Endothelial cell (in vitro differentiated cells): ENCODE results near the gene PF4V1. TPM values are rescaled to one million over a fixed set of nuclear protein-coding genes. Genes with fewer than 3 reads are reported as not detected.

Source experiments
- DNase-seq: peaks from one replicate; pipeline ENCODE4 v3.0.0; 2021; ENCODE audit warnings: low spot score
- H3K27ac Mint-ChIP-seq: one replicate; pipeline ENCODE4 v1.8.0; 2021; ENCODE audit warnings: mixed read lengths, inconsistent platforms; ENCODE audit not compliant: unreplicated experiment
- H3K27me3 Mint-ChIP-seq: one replicate; pipeline ENCODE4 v1.8.0; 2021; ENCODE audit warnings: mild to moderate bottlenecking, moderate library complexity, mixed read lengths, inconsistent platforms; ENCODE audit not compliant: unreplicated experiment
- H3K36me3 Mint-ChIP-seq: one replicate; pipeline ENCODE4 v1.8.0; 2021; ENCODE audit warnings: mild to moderate bottlenecking, low read depth, mixed read lengths, inconsistent platforms; ENCODE audit not compliant: unreplicated experiment
- H3K4me1 Mint-ChIP-seq: one replicate; pipeline ENCODE4 v1.8.0; 2021; ENCODE audit warnings: mild to moderate bottlenecking, mixed read lengths, inconsistent platforms; ENCODE audit not compliant: unreplicated experiment
- H3K4me3 Mint-ChIP-seq: one replicate; pipeline ENCODE4 v1.8.0; 2021; ENCODE audit warnings: mild to moderate bottlenecking, mixed read lengths, inconsistent platforms; ENCODE audit not compliant: unreplicated experiment
- H3K9me3 Mint-ChIP-seq: one replicate; pipeline ENCODE4 v1.8.0; 2021; ENCODE audit warnings: mixed read lengths, inconsistent platforms; ENCODE audit not compliant: unreplicated experiment
- total RNA-seq: library from RNA; stranded (reverse); fragmentation: NEBNext Ultra II Directional; extraction: Animal tissue kit (Norgen Biotek cat#: 25700); gene quantifications from one replicate; pipeline ENCODE4 v1.2.1, GENCODE V29; 2021; ENCODE audit not compliant: unreplicated experiment
- TF ChIP-seq, protein P1 (sequence below): fragments of 200-600 bp; sonication (generic); IDR thresholded peaks from one replicate; pipeline ENCODE4 v1.5.0; 2021; ENCODE audit warnings: antibody characterized with exemption; ENCODE audit not compliant: unreplicated experiment

Gene PF4V1
- total RNA-seq, 1 donor from 2014 or later: not detected

DNA sequence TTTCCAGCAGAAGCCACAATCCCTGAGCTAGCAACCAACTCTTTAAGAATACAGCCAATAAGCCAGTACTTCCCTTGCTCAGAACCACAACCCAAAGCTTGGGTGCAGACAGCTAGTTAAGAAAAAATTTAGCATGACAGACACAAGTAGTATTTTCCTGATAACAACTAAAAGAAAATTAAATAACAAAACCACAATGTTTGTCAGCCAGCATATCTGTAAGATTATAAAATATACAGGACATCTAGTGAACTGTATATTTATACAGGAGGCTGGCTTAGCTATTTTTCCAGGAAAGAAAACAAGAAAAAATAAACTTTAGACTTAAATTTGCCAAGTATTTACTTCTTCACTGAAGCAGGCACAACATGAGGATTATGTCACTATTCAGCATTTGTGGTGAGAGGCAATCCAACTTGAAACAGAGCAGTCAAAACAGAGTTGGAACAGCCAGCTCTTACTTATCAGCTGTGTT lies 6.6 kb downstream of the PF4V1 start:
- Mint-ChIP-seq H3K27me3 (peaks cover 3% of the 10 kb centered on the region), H3K4me3 (no peak overlapping the region)
- DNase-seq: no peak

DNA sequence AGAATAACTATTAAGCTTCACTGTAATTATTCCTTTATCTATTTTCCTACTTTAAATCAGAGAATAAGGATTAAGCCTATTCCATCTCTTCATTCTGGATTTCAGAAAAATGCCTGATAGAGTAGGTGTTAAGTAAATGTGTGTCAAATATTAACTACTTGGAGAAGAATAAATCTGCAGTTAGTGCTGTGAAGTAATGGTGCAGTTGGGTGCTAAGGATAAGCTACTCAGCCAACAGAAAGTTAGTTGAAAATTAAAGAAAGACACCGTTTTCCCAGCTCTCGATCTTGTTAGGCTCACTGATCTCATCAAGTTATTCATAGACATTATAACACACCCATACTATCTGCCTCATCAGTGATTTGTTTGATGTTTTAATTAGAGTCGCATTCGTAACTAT lies 7.1 kb downstream of the PF4V1 start:
- no peak overlapping the region for H3K4me3 Mint-ChIP-seq
- H3K27ac Mint-ChIP-seq: no peak overlapping the region
- peaks cover 6% of the 10 kb centered on the region for H3K4me1 Mint-ChIP-seq
- peaks cover 3% of the 10 kb centered on the region for H3K27me3 Mint-ChIP-seq
- DNase-seq: no peak
- TF ChIP-seq, protein P1, sequence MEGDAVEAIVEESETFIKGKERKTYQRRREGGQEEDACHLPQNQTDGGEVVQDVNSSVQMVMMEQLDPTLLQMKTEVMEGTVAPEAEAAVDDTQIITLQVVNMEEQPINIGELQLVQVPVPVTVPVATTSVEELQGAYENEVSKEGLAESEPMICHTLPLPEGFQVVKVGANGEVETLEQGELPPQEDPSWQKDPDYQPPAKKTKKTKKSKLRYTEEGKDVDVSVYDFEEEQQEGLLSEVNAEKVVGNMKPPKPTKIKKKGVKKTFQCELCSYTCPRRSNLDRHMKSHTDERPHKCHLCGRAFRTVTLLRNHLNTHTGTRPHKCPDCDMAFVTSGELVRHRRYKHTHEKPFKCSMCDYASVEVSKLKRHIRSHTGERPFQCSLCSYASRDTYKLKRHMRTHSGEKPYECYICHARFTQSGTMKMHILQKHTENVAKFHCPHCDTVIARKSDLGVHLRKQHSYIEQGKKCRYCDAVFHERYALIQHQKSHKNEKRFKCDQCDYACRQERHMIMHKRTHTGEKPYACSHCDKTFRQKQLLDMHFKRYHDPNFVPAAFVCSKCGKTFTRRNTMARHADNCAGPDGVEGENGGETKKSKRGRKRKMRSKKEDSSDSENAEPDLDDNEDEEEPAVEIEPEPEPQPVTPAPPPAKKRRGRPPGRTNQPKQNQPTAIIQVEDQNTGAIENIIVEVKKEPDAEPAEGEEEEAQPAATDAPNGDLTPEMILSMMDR: no peak
- no peaks in the 10 kb centered on the region for H3K36me3 Mint-ChIP-seq
- H3K9me3 Mint-ChIP-seq: no peaks in the 10 kb centered on the region

More for the DNA sequence above, 6.6 kb downstream of the PF4V1 start:
- Mint-ChIP-seq H3K36me3 (no peaks in the 10 kb centered on the region), H3K4me1 (peaks cover 6% of the 10 kb centered on the region), H3K27ac (no peak overlapping the region), H3K9me3 (no peaks in the 10 kb centered on the region)
- TF ChIP-seq, protein P1: no peak

- Mint-ChIP-seq H3K4me3 (no peak overlapping the region), H3K9me3 (no peaks in the 10 kb centered on the region), H3K27me3 (peaks cover 3% of the 10 kb centered on the region), H3K27ac (no peak overlapping the region), H3K4me1 (no peaks in the 10 kb centered on the region), H3K36me3 (no peaks in the 10 kb centered on the region)
- DNase-seq: no peak
- TF ChIP-seq, protein P1: no peak
Measured at GRCh38 chr4:73860917-73861316, 7.8 kb downstream of the PF4V1 start.

DNA sequence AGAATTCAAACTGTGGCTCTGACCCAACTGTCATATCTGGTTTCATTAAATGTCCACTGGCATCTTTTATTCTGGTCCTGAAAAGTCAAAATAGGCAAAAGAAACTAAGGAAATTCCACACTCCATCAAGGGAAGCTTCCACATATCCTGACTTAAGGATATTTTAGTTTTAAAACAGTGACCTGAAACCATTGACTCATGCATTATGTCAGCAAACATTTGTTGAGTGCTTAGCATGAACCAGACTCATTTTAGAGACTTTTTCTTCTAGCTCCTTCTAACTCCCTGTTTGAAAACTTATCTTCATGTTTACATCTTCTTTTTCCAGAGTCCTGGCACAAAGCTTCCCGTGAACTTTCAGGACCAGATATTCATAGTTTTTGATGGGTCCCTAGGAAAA lies 9.2 kb downstream of the PF4V1 start:
- Mint-ChIP-seq H3K27me3 (peaks cover 3% of the 10 kb centered on the region), H3K27ac (no peak overlapping the region), H3K4me1 (no peaks in the 10 kb centered on the region), H3K36me3 (no peaks in the 10 kb centered on the region), H3K9me3 (no peaks in the 10 kb centered on the region), H3K4me3 (no peak overlapping the region)
- TF ChIP-seq, protein P1: no peak
- DNase-seq: no peak

GRCh38 chr4:73864365-73864764 lies 11.3 kb downstream of the PF4V1 start:
- H3K27me3 Mint-ChIP-seq: peaks cover 5% of the 10 kb centered on the region
- H3K36me3 Mint-ChIP-seq: no peaks in the 10 kb centered on the region
- H3K4me1 Mint-ChIP-seq: peaks cover 11% of the 10 kb centered on the region
- TF ChIP-seq, protein P1: no peak
- H3K4me3 Mint-ChIP-seq: no peak overlapping the region
- no peak overlapping the region for H3K27ac Mint-ChIP-seq
- no peaks in the 10 kb centered on the region for H3K9me3 Mint-ChIP-seq
- no peak for DNase-seq
